H1 (cell line): Measurements from ENCODE around the gene ZNF727. TPM values are rescaled to one million over a fixed set of nuclear protein-coding genes. Genes with fewer than 3 reads are reported as not detected.

Experiments used
- CTCF ChIA-PET: fragments of 300-600 bp; sonication (Branson Sonifier 250); formaldehyde crosslinking; loops from one replicate; lab custom pipeline; 2021; ENCODE audit not compliant: partially characterized antibody; lab: Charles Lee
- POLR2A ChIA-PET: fragments of 300-600 bp; sonication (Branson Sonifier 250); formaldehyde crosslinking; loops from one replicate; lab custom pipeline; 2021; ENCODE audit warnings: inconsistent platforms; ENCODE audit not compliant: partially characterized antibody; lab: Charles Lee
- DNase-seq, 2 experiments: peaks; one replicate each; pipeline versions ENCODE4 v3.0.0 to v3.0.0-alpha.2; 2010 to 2022; ENCODE audit warnings: low spot score in 2 of 2, low read depth in 1 of 2, mixed read lengths in 1 of 2
- FAIRE-seq: peaks from 2 replicates; lab custom pipeline; 2011; peaks lifted over from hg19 to GRCh38; lab: Jason Lieb, UNC
- H2AFZ ChIP-seq: 2 replicates; pipeline ENCODE4 v1.8.1; 2012; ENCODE audit warnings: low read length, inconsistent platforms
- H2AK5ac ChIP-seq: 2 replicates; pipeline ENCODE4 v1.6.1; 2013; ENCODE audit warnings: low read depth, low read length
- H2BK120ac ChIP-seq: replicated peaks from 2 replicates; pipeline ENCODE3; 2013; ENCODE audit warnings: low read depth, low read length, inconsistent platforms
- H2BK12ac ChIP-seq: 2 replicates; pipeline ENCODE4 v1.6.1; 2013; ENCODE audit warnings: low read depth, low read length
- H2BK15ac ChIP-seq: 2 replicates; pipeline ENCODE4 v1.6.1; 2013; ENCODE audit warnings: low read length
- H2BK20ac ChIP-seq: 2 replicates; pipeline ENCODE4 v1.6.1; 2013; ENCODE audit warnings: low read length
- H2BK5ac ChIP-seq: 2 replicates; pipeline ENCODE4 v1.6.1; 2013; ENCODE audit warnings: low read depth, low read length
- H3K14ac ChIP-seq: 2 replicates; pipeline ENCODE4 v1.6.1; 2013; ENCODE audit warnings: inconsistent platforms; ENCODE audit not compliant: insufficient read length
- H3K18ac ChIP-seq: 2 replicates; pipeline ENCODE4 v1.6.1; 2013; ENCODE audit warnings: low read length; ENCODE audit errors: extremely low read depth
- H3K23ac ChIP-seq: 2 replicates; pipeline ENCODE4 v1.6.1; 2013; ENCODE audit warnings: inconsistent platforms; ENCODE audit not compliant: insufficient read length
- H3K23me2 ChIP-seq: 2 replicates; pipeline ENCODE4 v1.6.1; 2013; ENCODE audit warnings: low read depth, low read length
- H3K27ac ChIP-seq: 2 replicates; pipeline ENCODE4 v1.6.1; 2011; ENCODE audit warnings: low read depth, low read length, inconsistent platforms
- H3K27me3 ChIP-seq, 4 experiments: replicated peaks in 1 of 4; 1 replicate in 1 of 4; 2 replicates in 3 of 4; pipeline versions ENCODE4 v1.6.1 to v1.8.1; 2011 to 2013; ENCODE audit warnings: low read length in 3 of 4, mild to moderate bottlenecking in 3 of 4, inconsistent platforms in 2 of 4, mixed read lengths in 2 of 4, moderate library complexity in 1 of 4; ENCODE audit not compliant: control insufficient read depth in 3 of 4, insufficient read depth in 3 of 4; ENCODE audit errors: extremely low read depth in 1 of 4
- H3K36me3 ChIP-seq, 4 experiments: 2 replicates each; pipeline versions ENCODE4 v1.6.1 to v1.8.1; 2011 to 2013; ENCODE audit warnings: mild to moderate bottlenecking in 4 of 4, low read length in 3 of 4, moderate library complexity in 2 of 4, control low read depth in 1 of 4, inconsistent platforms in 1 of 4; ENCODE audit not compliant: insufficient read depth in 4 of 4, control insufficient read depth in 2 of 4
- H3K4ac ChIP-seq: replicated peaks from 2 replicates; pipeline ENCODE3; 2013; ENCODE audit warnings: low read length, low read depth, mixed read lengths, inconsistent platforms; ENCODE audit not compliant: insufficient read length
- H3K4me1 ChIP-seq, 4 experiments: replicated peaks in 1 of 4; 1 replicate in 1 of 4; 2 replicates in 3 of 4; pipeline versions ENCODE4 v1.6.1 to v1.8.1; 2011 to 2013; ENCODE audit warnings: low read length in 3 of 4, inconsistent platforms in 2 of 4, mixed read lengths in 1 of 4; ENCODE audit not compliant: insufficient read depth in 4 of 4, control insufficient read depth in 3 of 4
- H3K4me2 ChIP-seq, 2 experiments: 2 replicates each; pipeline versions ENCODE4 v1.6.1 to v1.8.1; 2011 to 2013; ENCODE audit warnings: low read depth in 2 of 2, low read length in 2 of 2, control low read depth in 1 of 2, inconsistent platforms in 1 of 2, mild to moderate bottlenecking in 1 of 2; ENCODE audit not compliant: insufficient read depth in 1 of 2
- H3K4me3 ChIP-seq, 4 experiments: fragments of 200-600, 300-600 bp in 1 of 4; sonication (generic), shearing (Covaris generic), sonication (Bioruptor Twin) in 1 of 4; 2 replicates each; pipeline versions ENCODE4 v1.5.1 to v1.8.1; 2011 to 2016; ENCODE audit warnings: low read length in 4 of 4, low read depth in 3 of 4, control low read depth in 2 of 4, inconsistent platforms in 2 of 4, mild to moderate bottlenecking in 2 of 4, mixed read lengths in 1 of 4, moderate library complexity in 1 of 4; ENCODE audit not compliant: insufficient read depth in 2 of 4; ENCODE audit errors: extremely low read depth in 1 of 4
- H3K56ac ChIP-seq: replicated peaks from 2 replicates; pipeline ENCODE3; 2013; ENCODE audit warnings: low read depth, mild to moderate bottlenecking, mixed read lengths, low read length, inconsistent platforms; ENCODE audit not compliant: insufficient read length
- H3K79me1 ChIP-seq: 2 replicates; pipeline ENCODE4 v1.6.1; 2013; ENCODE audit warnings: low read depth, low read length, control low read depth
- H3K79me2 ChIP-seq, 2 experiments: 2 replicates each; pipeline versions ENCODE4 v1.6.1 to v1.8.1; 2012 to 2013; ENCODE audit warnings: low read length in 2 of 2, mild to moderate bottlenecking in 2 of 2, inconsistent platforms in 1 of 2; ENCODE audit not compliant: insufficient read depth in 2 of 2, control insufficient read depth in 1 of 2
- H3K9ac ChIP-seq, 4 experiments: replicated peaks in 1 of 4; 1 replicate in 1 of 4; 2 replicates in 3 of 4; pipeline versions ENCODE4 v1.6.1 to v1.8.1; 2011 to 2013; ENCODE audit warnings: low read depth in 3 of 4, low read length in 3 of 4, control low read depth in 2 of 4, mild to moderate bottlenecking in 2 of 4, moderate library complexity in 2 of 4, inconsistent platforms in 1 of 4; ENCODE audit errors: extremely low read depth in 1 of 4
- H3K9me3 ChIP-seq, 2 experiments: 2 replicates each; pipeline versions ENCODE4 v1.6.1 to v1.8.1; 2012 to 2013; ENCODE audit warnings: mild to moderate bottlenecking in 2 of 2, moderate library complexity in 2 of 2, control low read depth in 1 of 2, inconsistent platforms in 1 of 2, low read depth in 1 of 2, low read length in 1 of 2, mixed read lengths in 1 of 2; ENCODE audit not compliant: insufficient read depth in 2 of 2
- H4K20me1 ChIP-seq, 2 experiments: replicated peaks in 1 of 2; 2 replicates each; pipeline versions ENCODE3 to v1.8.1; 2011 to 2013; ENCODE audit warnings: inconsistent platforms in 2 of 2, low read length in 2 of 2, mild to moderate bottlenecking in 1 of 2; ENCODE audit not compliant: insufficient read depth in 2 of 2, control insufficient read depth in 1 of 2
- H4K5ac ChIP-seq: 2 replicates; pipeline ENCODE4 v1.6.1; 2013; ENCODE audit warnings: low read length, low read depth, mixed read lengths, inconsistent platforms; ENCODE audit not compliant: insufficient read length
- H4K8ac ChIP-seq: 2 replicates; pipeline ENCODE4 v1.8.0; 2013; ENCODE audit warnings: mild to moderate bottlenecking, moderate library complexity, low read length, inconsistent platforms; ENCODE audit not compliant: insufficient read depth; ENCODE audit errors: extremely low read depth
- H4K91ac ChIP-seq: replicated peaks from 2 replicates; pipeline ENCODE3; 2013; ENCODE audit warnings: low read length, mixed read lengths, inconsistent platforms; ENCODE audit not compliant: insufficient read length
- EP300 ChIP-seq, 2 experiments: IDR thresholded peaks; 1 replicate in 1 of 2; 2 replicates in 1 of 2; pipeline ENCODE4 v1.6.1; 2011 to 2012; ENCODE audit warnings: low read depth in 2 of 2, low read length in 2 of 2, mild to moderate bottlenecking in 2 of 2, borderline replicate concordance in 1 of 2, inconsistent platforms in 1 of 2, moderate library complexity in 1 of 2
- HDAC6 ChIP-seq: IDR thresholded peaks from one replicate; pipeline ENCODE4 v1.7.1; 2012; ENCODE audit warnings: low read depth, mild to moderate bottlenecking, inconsistent platforms, low read length, moderate library complexity
- TAF1 ChIP-seq: IDR thresholded peaks from 2 replicates; pipeline ENCODE4 v1.6.1; 2011; ENCODE audit warnings: mild to moderate bottlenecking, low read depth, low read length
- whole genome bisulfite sequencing, 2 experiments: shearing (Covaris generic) in 1 of 2; methylation state at CpG; one replicate each; pipeline versions ENCODE4 v1.1.6 to v1.1.7; 2013 to 2015; ENCODE audit warnings: low lambda C conversion rate in 2 of 2, mixed read lengths in 2 of 2, inconsistent platforms in 1 of 2, low coverage in 1 of 2, missing lambda C conversion rate in 1 of 2; ENCODE audit not compliant: insufficient replicate concordance in 2 of 2, insufficient coverage in 1 of 2, insufficient read length in 1 of 2; ENCODE audit errors: extremely low coverage in 1 of 2, missing lambda C conversion rate in 1 of 2; 5-methylcytosine and 5-hydroxymethylcytosine counted together
- polyA plus RNA-seq, 7 experiments: library from polyadenylated mRNA; depleted of rRNA in 3 of 7; stranded (reverse) in 5 of 7; unstranded in 2 of 7; fragments of >200 nt in 5 of 7; fragments of 200-250 nt in 2 of 7; gene quantifications; 1 replicate in 5 of 7; 2 replicates in 1 of 7; 4 replicates in 1 of 7; pipeline versions ENCODE4 v1.2.1 to v1.2.3, GENCODE V29; 2011 to 2013; ENCODE audit warnings: missing spikeins in 2 of 7, mixed read lengths in 2 of 7
- total RNA-seq: library from RNA; stranded (reverse); fragmentation: NEBNext Ultra II Directional; extraction: Animal tissue kit (Norgen Biotek cat#: 25700); gene quantifications from 2 replicates; pipeline ENCODE4 v1.2.1, GENCODE V29; 2021

ZNF727 gene
- total and polyA plus RNA-seq, 2 of the 8 experiments (the other 6 are each of a cell fraction or from before 2014, with no cell fraction given), result not detected

DNA sequence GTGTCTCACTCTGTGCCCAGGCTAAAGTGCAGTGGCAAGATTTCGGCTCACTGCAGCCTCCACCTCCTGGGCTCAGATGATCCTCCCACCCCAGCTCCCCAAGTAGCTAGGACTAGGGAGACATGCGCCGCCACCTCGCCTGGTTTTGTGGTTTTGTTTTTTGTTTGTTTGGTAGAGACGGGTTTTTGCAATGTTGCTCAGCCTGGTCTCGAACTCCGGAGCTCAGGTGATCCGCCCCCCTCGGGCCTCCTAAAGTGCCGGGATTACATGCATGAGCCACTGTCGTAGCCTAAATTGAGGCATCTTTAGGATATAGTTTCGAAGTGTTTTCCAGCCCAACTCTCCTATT, 781 bp downstream of the ZNF727 start:
- no peaks in the 10 kb centered on the region for H3K27me3 ChIP-seq
- H3K23me2 ChIP-seq, result no peaks in the 10 kb centered on the region
- H2AFZ ChIP-seq, result no peak overlapping the region
- no peak overlapping the region for H2BK12ac ChIP-seq
- no peak for DNase-seq
- no peak overlapping the region for H4K5ac ChIP-seq
- H3K27ac ChIP-seq, result no peak overlapping the region
- no peaks in the 10 kb centered on the region for H3K4me1 ChIP-seq
- POLR2A ChIA-PET, result no interaction called here
- no peak overlapping the region for H2BK20ac ChIP-seq
- H3K9me3 ChIP-seq, result peaks cover 48 to 79% of the 10 kb centered on the region in 2 experiments
- H3K36me3 ChIP-seq, result no peaks in the 10 kb centered on the region
- no peak overlapping the region for H2AK5ac ChIP-seq
- no peaks in the 10 kb centered on the region for H4K20me1 ChIP-seq
- no peak overlapping the region for H4K91ac ChIP-seq
- no peaks in the 10 kb centered on the region for H3K79me1 ChIP-seq
- FAIRE-seq, result no peak
- 90% methylated on average over 11 of the region's 12 CpGs; no CpG with 5 or more reads in 1 of the 2 experiments for WGBS, 2 experiments
- no peak overlapping the region for H2BK5ac ChIP-seq
- H2BK15ac ChIP-seq, result no peak overlapping the region
- no peaks in the 10 kb centered on the region for H3K79me2 ChIP-seq
- no peak overlapping the region for H3K9ac ChIP-seq
- H3K23ac ChIP-seq, result no peak overlapping the region
- no peak overlapping the region for H3K14ac ChIP-seq
- no peak overlapping the region for H3K4me3 ChIP-seq
- no peak overlapping the region for H4K8ac ChIP-seq
- H2BK120ac ChIP-seq, result no peak overlapping the region
- CTCF ChIA-PET, result no interaction called here
- H3K18ac ChIP-seq, result no peak overlapping the region
- H3K4ac ChIP-seq, result no peak overlapping the region
- TF ChIP-seq HDAC6 (no peak), TAF1 (no peak), EP300 (IDR thresholded peaks at IDR 0.05; ENCODE audit: borderline replicate concordance in 1 of 2, low read depth in 2 of 2, low read length in 2 of 2) (no peak)
- H3K4me2 ChIP-seq, result no peak overlapping the region
- no peak overlapping the region for H3K56ac ChIP-seq
